WTC11 (cell line): ENCODE results near the gene ANKRD2.

ENCODE experiments used
- CTCF ChIP-seq: fragments of 200-600 bp; IDR thresholded peaks from 2 replicates; pipeline ENCODE4 v1.8.0; 2022; ENCODE audit warnings: antibody characterized with exemption
- FOXK1 ChIP-seq: sonication (generic); formaldehyde crosslinking; IDR thresholded peaks from 2 replicates; pipeline ENCODE4 v1.8.0; 2022; ENCODE audit warnings: mild to moderate bottlenecking, moderate library complexity, missing genetic modification reagents
- TF ChIP-seq, protein P1 (sequence below): sonication (generic); formaldehyde crosslinking; IDR thresholded peaks from 2 replicates; pipeline ENCODE4 v1.8.0; 2022; ENCODE audit warnings: mild to moderate bottlenecking, missing genetic modification reagents

GRCh38 chr10:97542169-97543024 lies 30.2 kb upstream of the ANKRD2 start:
- TF ChIP-seq CTCF (no peak), FOXK1 (CRISPR knock-in tag) (no peak)
- TF ChIP-seq, protein P1, sequence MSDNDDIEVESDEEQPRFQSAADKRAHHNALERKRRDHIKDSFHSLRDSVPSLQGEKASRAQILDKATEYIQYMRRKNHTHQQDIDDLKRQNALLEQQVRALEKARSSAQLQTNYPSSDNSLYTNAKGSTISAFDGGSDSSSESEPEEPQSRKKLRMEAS (CRISPR knock-in tag): no peak
